ENCODE measurements around the gene P2RY14.
"Not testable (repeated sequence)": the region's sequence is repeated elsewhere in the genome, so short reads cannot be mapped to it uniquely, and the experiment has no call there.

Gene P2RY14

DNA sequence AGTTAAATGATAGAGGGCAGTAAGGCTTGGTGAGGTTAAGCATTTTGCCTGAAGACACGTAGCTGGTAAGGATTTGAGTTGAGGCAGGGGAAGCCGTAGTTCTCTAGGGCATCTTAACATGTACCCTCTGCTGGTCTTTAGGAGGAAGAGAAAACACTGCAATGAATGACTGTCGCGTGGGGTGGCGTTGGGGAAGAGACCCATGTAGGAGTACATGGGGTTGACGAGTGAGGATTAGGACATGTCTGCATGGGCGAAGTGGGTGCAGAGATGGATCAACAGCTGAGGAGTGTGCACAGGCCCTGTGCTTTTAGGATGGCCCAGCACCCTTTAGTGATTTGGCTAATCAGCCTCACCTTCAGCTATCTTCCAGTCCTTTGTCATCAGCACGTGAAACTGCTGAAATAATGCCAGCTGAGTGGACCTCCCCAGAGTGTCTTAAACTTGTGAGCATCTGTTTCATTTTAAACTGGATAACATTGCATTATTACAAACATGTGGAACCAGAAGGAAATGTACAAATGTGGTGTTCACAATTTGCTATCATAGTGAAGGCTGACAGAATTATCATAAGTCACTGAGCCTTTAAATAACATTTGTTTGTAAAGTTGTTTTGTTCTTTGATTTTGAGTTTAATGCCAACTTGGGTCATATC is 15.3 kb downstream of the P2RY14 start:
- DNase-seq = no peak

DNA sequence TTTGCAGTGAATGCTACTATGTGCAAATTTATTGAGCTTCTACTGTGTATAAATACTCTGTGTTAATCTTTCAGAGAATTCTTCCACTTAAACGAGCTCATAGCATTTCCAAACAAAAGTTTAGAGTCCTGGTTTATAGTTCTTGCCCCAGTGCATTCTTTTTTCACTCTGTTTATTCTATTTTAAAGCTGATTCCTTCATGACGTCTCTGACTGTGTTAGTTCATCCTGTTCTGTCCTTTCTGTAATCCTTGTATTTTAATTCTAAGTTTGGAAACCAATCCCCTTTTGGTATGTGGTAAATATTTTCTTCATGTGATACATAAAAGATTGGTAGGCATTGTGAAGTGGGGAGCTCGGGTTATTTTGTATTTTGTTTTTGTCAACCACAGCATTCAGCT is 18.7 kb downstream of the P2RY14 start:
- no peak for DNase-seq

DNA sequence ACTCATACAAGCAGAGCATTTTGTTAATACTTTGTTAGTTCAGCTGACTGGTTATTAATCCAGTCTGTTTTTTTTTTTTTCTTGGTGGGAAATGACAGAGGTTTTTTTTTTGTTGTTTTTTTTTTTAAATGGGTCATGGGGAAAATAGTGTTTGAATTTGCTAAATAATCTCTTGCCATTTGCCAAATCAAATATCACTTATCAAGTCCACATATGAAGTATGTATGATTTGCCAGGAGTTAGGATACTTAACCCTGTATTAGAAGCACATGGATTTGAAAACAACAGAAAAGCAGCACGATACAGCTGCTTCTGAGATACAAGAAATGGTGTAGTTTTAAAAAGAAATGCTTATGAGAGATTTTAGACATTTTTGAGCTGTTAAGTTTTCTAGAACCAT is 21.6 kb downstream of the P2RY14 start:
- no peak for DNase-seq

DNA sequence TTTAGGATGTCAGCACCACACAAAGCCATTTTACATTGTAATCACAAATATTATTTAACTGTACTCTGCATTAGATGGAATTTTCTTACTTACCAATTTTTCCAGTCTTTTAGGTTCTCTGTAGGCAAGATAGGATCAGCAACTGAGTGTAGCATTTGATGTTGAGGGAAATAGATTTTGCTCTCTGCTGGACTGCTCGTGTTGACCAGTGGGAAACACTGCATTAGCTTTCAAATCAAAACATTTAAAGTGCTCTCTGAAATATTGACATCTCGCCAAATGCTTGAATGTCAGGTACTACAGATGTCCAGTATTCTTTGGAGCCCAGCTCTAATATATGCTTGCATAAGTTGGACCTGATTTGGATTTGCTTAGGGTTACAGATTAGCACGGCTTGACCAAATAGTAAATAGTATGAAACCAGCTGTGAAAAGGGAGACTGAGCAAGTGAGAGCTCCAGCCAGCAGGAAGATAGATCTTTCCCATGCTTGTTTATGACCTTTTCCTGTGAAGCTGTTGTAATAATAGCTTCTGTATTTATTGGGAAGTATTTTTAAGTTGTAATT is 29.5 kb downstream of the P2RY14 start:
- no peak for DNase-seq

DNA sequence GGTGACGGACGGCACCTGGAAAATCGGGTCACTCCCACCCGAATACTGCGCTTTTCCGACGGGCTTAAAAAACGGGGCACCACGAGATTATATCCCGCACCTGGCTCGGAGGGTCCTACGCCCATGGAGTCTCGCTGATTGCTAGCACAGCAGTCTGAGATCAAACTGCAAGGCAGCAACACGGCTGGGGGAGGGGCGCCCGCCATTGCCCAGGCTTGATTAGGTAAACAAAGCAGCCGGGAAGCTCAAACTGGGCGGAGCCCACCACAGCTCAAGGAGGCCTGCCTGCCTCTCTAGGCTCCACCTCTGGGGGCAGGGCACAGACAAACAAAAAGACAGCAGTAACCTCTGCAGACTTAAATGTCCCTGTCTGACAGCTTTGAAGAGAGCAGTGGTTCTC is 36.3 kb downstream of the P2RY14 start:
- not testable (repeated sequence) for DNase-seq

DNA sequence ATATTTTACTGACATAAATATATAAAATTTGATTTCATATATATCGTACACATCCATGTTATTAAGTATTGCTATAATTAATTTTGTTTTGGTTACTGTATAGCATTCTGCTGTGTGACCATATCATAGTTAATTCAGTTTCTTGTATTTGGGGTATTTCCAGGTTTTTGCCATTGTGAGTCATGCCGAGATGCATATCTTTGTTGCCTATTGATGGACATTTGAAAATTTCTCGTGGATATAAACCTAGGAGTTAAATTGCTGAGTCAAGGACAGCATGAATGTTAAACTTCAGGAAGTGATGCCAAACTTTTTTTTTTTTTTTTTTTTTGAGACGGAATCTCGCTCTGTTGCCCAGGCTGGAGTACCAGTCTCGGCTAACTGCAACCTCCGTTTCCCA is 41.6 kb downstream of the P2RY14 start:
- DNase-seq = no peak

DNA sequence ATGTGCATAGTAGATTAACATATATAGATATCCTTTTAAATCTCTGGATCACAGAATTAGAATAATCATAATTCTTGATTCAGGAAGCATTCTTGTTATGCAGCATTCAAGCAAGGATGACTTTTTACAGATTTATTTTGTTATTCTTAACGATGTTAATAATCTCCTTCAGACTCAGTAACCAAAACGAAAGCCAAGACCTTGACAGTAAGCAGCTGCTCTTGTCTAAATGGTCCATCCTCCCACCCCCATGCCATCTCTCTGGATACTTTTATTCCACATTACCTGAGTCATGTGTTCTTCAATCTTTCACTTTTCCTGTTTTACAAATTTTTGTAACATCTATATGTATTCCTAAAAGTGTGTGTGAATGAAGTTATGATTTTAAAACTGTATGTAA is 42.0 kb downstream of the P2RY14 start:
- DNase-seq = no peak

DNA sequence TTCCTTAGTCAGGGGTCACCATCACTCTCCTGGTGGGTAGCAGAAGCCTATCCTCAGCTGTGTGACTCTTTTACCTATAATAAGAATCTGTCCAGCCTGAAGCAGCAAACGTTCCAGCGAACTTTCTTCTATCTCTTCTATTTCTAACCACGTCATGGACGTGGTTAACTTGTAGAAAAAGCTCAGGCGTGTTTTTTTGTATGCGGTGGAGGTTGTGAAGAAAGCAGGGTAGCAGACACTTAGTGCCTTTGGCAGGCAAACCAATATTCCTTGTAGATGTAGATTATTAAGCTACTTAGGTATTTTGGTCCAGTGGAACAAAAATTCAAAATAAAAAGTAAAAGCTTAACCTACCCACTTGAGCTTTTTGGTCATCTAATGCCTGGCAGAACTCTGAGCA is 43.5 kb downstream of the P2RY14 start:
- no peak for DNase-seq

DNA sequence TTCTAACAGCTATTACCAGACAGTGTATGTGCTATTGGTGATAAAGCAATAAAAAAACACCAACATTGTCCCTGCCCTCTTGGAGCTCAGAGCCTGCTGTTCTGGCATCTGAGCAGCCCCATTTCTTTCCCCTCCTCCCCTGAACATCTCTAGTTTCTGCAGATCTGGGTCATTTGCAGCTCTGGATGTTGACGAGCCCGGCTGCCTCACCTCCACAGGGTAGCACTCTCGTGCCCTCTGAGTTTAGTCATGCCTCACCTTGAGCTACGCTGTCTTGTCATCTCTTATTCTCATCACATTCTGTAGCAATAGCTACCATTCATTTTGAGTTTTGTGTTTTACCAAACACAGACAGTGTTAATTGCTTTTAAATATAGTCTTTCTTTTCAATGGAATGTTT is 45.4 kb downstream of the P2RY14 start:
- no peak for DNase-seq

DNA sequence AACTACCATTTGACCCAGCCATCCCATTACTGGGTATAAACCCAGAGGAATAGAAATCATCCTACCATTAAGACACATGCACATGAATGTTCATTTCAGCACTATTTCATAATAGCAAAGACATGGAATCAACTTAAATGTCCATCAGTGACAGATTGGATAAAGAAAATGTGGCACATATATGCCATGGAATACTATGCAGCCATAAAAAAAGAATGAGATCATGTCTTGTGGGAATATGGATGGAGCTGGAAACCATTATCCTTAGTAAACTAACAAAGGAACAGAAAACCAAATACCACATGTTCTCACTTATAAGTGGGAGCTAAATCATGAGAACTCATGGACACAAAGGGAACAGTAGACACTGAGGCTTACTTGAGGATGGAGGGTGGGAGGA is 45.9 kb downstream of the P2RY14 start:
- DNase-seq = not testable (repeated sequence)

DNA sequence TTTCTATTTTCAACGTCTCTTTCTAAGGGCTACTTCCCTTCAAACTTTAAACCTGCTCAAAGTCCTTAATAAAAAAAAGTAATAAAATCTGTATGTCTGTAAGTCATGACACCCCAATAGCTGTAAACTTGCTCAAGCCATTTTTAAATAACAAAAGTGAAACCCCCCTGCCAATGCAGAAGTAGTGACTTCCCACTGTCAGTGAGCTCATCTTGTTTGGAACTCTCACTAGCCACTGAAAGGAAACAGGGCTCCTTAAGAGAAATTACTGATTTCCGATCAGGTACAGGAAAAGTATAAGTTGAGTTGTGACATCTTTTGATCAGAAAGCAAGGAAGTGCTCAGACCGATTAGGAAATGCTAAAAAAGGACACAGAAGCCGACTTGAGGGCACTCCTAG is 47.7 kb downstream of the P2RY14 start:
- DNase-seq = no peak

DNA sequence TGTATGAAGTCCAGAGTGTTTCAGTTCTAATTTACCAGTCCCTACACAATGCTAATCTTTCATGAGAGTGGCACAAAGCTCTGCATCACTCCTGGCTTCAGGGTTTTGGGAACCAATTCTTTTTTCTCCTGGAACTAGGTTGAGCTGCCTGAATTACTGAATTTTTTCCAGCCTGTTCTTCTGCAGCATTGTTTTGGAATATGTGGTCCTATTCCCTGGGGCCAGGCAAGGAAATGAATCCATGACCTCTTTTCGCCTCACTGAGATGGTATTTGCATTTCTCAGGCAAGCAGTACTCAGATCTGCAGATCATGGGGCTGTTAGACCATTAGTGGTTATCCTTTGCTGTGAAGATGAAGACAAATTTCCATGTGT is 49.7 kb downstream of the P2RY14 start:
- no peak for DNase-seq

DNA sequence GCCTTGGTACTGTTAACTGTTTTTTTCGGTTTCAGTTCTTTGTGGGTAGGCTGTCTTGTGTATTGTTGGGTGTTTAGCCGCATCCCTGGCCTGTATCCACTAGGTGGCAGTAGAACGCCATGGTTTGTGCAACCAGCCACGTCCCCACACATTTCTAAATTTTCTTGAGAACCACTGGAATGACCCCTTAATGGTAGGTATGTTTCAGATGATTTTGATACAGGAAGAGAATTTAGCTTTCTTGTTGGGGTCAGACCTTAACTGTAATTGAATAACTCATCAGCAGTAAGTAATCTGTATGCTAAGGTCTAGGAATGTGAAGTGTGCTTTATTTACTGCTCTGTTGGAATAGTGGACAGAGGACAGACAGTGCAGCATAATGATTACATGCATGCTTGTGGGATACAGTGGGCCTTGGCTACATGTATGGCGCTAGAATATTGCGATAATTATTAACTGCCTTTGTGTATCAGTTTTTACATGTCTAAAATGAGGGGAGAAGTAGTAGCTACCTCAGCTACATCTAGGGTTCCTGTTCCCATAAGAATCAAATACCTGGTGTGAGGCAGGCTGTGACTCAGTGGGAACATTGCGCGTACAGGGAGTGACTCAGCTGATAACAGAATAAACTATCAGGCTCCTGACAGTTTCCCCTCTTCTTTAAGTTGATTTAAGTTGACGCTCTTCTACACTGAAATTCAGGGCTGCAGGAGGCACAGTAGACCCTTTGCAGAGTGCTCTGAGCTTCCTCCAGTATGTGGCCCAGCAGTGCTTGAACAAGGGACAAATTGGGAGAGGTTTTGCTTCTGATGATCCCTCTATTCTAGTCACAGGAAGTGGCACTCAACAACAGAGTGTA is 50.3 kb downstream of the P2RY14 start:
- DNase-seq = peak; percentile 57

DNA sequence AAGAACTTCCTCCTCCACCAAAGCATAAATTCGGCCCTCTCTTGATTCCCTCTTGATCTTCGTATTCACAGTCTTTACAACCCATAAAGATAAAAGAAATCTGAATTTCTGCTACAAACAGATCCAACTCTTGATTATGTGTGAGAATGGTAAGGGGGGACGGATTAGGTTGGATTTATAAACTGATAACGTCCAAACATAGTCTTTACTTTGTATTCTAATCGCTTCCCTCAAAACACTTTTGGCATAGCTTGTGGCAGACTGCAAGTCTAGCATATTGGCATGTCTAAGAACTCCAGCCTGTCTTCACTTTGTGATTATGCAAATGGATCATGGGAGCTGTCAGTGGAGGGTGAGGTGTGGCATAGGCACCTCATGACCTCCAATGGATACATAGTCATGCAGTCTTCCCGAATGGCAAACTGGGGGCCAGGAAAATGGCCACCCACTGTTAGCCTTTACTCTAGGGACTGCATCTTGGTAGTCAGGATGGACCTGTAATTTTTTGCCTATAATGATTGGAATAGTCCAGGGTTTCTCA is 51.0 kb downstream of the P2RY14 start:
- DNase-seq = peak; percentile 15

DNA sequence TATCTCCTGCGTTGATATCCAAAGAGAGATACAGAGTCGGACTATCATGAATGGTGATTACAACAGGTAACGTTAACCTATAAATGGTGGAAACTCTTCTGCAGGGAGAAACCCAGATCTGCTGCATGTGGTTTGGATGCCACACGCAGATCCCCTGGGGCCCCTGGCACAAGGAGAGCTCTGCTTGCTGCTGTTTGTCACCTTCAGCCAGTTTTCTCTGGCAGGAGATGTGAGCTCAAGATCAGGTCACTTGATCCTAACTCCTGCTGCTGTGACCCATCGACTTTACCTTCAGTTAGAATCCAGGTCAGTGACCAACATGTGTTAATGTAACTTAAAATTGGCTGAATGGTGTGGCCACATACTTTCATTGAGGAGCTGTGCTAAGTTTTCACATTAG is 51.5 kb downstream of the P2RY14 start:
- DNase-seq = no peak

DNA sequence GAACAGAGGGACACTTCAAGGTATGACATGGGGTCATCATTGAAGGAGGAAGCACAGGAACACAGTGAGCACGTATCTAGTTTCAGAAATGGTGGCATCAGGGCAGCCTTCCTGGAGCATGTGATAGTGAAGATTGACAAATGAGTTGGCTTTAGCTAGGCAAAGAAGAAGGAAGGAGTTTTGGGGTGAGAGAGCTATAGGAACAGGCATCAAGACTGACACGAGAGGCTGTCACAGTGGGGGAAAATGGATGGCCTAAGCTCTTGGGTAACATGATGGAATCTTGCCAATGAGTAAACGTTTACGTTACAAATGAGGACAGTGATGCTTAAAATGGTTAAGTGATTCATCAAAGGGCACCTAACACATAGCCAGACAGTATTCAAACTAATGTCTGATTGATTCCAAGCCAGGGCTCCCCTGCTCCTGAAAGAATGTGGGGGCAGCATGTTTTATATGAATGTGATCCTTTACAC is 52.2 kb downstream of the P2RY14 start:
- DNase-seq = no peak

DNA sequence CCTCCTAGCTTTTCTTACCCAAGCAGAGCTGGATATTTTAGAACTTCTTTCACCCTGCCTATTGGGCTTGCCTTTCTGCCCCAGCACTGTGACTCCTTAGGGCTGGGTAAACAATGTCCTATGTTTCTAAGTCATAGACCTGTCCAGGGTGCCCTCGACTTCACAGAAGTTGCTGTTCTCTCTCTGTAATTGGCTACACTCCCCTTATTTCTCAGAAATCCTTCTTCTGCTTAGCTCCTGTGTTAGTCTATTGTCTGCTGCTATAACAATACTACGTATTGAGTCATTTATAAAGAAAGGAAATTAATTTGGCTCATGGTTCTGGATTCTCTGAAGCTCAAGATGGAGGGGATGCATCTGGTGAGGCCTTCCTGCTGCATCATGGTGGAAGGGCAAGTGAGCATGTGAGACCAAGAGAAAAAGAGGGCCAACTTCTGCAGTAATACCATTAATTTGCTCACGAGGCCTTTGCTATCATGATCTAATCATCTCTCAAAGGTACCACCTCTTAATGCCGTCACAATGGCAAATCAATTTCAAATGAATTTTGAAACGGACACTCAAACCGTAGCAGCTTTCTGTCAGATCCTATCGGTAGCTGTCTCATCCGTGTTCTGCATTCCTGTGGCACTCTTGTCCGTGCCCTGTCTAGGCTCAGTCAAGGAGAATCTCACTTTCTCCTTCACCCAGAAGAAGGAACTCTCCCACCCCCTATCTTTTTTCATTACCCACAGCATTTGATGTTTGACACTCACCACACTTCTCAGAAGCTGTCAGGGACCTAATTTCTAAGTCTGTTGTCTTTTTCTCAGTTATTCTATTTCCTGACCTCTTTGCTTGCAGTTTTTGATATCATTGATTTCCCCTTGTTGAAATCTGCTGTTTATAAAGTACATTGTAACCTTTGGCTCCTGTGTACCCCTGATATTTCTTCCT is 53.0 kb downstream of the P2RY14 start:
- DNase-seq = no peak

DNA sequence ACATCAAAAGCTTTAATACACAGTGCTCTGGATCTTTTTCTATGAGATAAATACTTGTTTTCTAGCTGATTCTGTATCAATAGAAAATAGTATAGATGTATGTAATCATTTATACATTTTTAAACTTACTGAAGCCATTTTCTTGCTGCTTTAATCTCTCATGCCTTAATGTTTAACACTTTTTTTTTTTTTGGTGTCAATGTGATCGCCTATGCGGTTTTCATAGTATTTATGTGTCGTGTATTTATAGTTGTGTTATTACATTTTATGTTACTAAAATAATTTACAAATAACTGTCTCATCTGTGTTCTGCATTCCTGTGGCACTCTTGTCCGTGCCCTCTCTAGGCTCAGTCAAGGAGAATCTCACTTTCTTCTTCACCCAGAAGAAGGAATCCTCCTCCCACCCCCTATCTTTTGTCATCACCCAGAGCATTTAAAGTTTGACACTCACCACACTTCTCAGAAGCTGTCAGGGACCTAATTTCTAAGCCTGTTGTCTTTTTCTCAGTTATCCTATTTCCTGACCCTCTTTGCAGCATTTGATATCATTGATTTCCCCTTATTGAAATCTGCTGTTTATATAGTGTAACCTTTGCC is 54.0 kb downstream of the P2RY14 start:
- DNase-seq = no peak

DNA sequence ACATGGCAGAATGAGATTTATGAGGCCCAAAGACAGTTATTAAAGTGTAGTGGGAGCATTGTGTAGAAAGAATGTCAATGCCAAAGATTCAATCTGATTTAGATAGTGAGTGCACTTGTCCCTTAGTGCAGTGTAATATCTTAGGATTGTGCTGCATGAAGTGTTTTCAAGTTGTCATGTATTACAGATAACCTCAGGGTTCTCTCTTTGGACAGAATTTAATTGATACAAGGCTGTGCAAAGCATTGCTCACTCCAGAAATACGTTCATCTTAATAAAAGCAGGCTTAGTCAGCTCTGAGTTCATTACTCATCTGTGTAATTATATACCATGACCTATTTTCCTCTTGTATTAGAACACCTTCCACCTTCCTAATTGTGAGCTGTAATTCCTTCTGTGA is 59.3 kb downstream of the P2RY14 start:
- no peak for DNase-seq

DNA sequence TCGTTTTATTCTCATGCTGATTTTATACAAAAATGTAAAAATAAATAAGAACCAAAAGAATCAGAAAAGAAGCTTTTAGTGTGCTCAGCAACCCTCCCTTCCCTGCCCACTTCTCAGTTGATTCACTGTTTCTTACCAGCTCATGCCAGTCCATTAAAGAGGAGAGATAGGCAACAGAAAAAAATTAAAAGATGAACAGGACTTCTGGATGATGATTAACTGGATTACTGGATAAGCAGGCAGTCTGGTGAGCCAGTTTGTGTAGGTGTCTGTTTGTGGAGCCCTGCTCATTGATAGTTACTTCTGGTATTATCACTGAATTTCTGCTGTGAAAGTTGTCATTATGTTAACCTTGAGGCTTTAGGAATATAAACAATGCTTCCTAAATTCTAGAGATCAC is 60.2 kb downstream of the P2RY14 start:
- DNase-seq = no peak
